GM12891 (cell line): ENCODE results near the gene KEL.

Experiments used
- DNase-seq: peaks from one replicate; pipeline ENCODE4 v3.0.0; 2011; ENCODE audit warnings: low spot score; ENCODE audit not compliant: insufficient read length
- FAIRE-seq: peaks from 2 replicates; lab custom pipeline; 2011; peaks lifted over from hg19 to GRCh38; lab: Jason Lieb, UNC
- PAX5 ChIP-seq: IDR thresholded peaks from 2 replicates; pipeline ENCODE4 v1.6.1; 2011; ENCODE audit warnings: low read length, moderate library complexity, mild to moderate bottlenecking; ENCODE audit not compliant: insufficient read depth, severe bottlenecking
- POLR2A ChIP-seq: IDR thresholded peaks from 2 replicates; pipeline ENCODE4 v1.6.1; 2011; ENCODE audit warnings: low read depth, low read length, control low read depth
- POLR2AphosphoS5 ChIP-seq: IDR thresholded peaks from 2 replicates; pipeline ENCODE4 v1.6.1; 2011; ENCODE audit warnings: low read depth, low read length, control low read depth
- POU2F2 ChIP-seq: IDR thresholded peaks from 2 replicates; pipeline ENCODE4 v1.6.1; 2011; ENCODE audit warnings: low read depth, mild to moderate bottlenecking, control low read depth, low read length, moderate library complexity
- SPI1 ChIP-seq: IDR thresholded peaks from 2 replicates; pipeline ENCODE4 v1.6.1; 2011; ENCODE audit warnings: low read depth, low read length, control low read depth
- TAF1 ChIP-seq: IDR thresholded peaks from 2 replicates; pipeline ENCODE4 v1.6.1; 2011; ENCODE audit warnings: low read depth, low read length, control low read depth

KEL gene

DNA sequence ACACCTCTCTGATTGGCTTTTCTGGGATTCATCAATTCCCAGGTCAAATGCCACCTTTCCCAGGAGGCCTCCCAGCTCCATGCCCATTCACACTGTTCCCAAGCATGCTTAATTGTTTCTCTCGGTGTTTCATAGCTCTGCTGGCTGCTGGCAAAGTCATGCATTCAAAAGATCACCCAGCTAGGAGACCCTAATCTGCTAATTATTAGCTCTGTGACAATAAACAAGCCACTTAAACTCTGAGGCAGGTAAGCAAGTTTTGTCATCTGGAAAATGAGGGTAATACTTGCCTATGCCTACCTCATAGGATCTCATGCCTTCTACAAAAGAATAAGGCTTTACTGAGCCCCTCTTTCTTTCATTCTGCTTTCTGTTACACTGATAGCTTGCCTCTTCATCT, 828 bp upstream of the KEL start:
- no peak for FAIRE-seq
- DNase-seq, result no peak

DNA sequence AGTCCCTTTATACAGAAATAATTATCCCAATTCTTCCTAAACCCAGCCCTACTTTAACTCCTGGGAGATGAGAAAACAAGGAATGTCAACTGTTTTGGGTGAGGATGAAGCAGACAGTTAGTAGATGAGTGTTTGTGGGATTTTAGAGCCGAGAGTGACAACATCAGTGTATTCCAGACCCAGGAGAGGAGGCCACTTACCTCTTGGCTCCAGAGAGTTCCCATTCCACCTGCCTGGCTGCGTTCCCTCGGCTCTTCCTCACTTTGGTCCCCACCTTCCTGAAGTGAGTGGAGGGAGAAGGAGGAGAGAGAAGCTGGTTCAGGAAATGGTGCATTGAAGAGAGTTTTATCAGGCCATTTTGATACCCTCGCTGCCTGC, 579 bp downstream of the KEL start:
- no peak for FAIRE-seq
- DNase-seq, result no peak
- TF ChIP-seq SPI1 (no peak), PAX5 (no peak), POLR2A (no peak), TAF1 (no peak), POLR2AphosphoS5 (no peak), POU2F2 (no peak)

More for the DNA sequence above, 828 bp upstream of the KEL start:
- TF ChIP-seq POLR2AphosphoS5, result no peak
- no peak for TF ChIP-seq POLR2A
- no peak for TF ChIP-seq POU2F2
- no peak for TF ChIP-seq TAF1
- no peak for TF ChIP-seq SPI1
- no peak for TF ChIP-seq PAX5

DNA sequence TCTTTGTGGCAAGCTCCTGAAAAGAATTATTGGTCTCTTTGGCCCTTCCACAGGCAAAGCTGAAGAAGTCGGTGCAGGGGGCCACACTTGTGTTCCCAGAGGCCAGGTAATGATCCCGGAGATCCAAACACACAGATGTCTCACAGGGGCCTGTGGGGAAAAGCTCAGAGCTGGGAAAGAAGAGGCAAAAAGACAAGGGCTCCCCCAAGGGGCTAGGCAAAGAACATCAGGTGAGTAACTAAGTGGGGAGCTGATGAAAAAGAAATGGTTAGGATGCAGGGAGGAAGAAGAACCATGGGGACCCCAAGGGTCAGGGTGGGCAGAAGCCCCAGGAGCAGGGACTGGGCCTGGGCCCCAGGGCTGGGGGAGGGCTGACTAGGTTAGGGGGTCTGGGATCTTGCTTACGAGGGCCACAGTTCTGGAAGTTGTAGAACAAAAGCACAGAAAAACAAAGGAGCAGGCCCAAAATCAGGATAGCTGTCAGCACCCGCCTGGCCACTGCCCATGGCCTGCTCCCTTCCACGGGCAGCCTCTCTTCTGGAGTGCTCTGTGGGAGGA, 1.1 kb downstream of the KEL start:
- DNase-seq, result no peak
- no peak for FAIRE-seq
- TF ChIP-seq POLR2AphosphoS5 (no peak), POLR2A (no peak), PAX5 (no peak), SPI1 (no peak), POU2F2 (no peak), TAF1 (no peak)

DNA sequence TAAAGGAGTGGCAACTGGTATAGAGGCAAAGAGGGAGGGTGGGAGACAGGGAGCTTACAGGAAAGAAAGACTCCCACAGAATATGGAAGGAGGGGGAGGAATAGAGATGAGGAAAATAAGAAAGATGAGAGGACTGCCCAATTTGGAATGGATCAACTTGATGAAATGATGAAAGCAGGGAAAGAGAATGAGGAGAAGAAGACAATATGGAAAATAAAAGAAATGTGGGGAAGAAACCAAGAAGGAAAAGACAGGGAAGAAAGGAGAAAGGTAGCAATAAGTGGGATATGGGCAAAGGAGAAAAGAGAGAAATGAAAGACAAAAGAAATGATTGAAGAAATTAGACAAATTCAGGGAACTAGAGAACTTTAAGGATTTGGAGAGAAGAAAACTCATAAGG, 3.0 kb downstream of the KEL start:
- DNase-seq (no peak), FAIRE-seq (no peak)
- TF ChIP-seq POLR2A, result no peak
- TF ChIP-seq SPI1, result no peak
- TF ChIP-seq TAF1, result no peak
- no peak for TF ChIP-seq POLR2AphosphoS5
- TF ChIP-seq PAX5, result no peak
- no peak for TF ChIP-seq POU2F2

DNA sequence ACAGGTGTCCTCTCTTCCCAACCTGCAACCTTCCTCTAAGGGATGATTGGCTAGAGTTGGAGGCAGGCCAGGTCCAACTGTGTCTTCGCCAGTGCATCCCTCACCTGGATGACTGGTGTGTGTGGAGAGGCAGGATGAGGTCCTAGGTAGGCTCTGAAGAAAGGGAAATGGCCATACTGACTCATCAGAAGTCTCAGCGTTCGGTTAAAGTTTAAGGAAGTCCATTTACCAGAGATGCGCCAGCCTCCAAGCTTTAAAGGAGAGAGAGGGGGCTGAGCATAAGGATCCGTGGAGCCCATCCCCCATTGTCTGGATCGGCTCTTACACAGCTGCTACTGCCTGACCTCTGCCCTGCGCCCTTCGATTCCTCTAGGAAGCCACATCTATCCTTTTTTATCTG, 4.4 kb downstream of the KEL start:
- TF ChIP-seq PAX5, result no peak
- no peak for TF ChIP-seq POLR2AphosphoS5
- no peak for TF ChIP-seq TAF1
- no peak for TF ChIP-seq POLR2A
- no peak for TF ChIP-seq POU2F2
- no peak for TF ChIP-seq SPI1
- DNase-seq (no peak), FAIRE-seq (no peak)

DNA sequence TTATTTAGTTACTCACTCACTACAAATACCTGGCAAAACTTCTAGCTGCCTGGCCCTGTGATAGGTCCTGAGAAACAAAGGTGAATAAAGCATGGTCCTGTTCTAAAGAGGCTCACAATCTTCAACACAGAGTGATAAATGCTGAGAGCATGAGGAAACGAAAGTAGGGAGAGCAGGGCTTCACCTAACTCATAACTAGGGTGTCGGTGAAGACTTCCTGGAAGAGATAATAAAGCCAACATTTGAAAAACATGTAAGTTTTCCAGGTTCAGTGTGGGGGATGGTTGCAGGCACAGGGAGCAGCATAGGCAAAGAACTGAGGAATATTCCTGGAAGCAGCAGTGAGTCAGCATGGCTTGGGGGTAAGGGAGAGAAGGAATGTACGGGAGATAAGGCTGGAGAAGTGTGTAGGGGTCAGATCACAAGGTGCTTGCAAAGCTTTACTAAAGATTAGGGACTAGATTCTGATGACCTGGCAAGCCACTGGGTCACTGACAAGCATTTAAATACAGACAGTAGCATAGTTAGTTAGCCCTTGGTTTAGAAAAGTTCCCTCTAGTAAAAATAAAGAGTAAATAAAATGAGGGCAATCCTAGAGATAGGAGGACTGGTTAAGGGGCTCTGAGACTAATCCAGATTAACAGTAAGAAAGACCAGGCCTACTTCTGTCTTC, 5.1 kb downstream of the KEL start:
- DNase-seq (no peak), FAIRE-seq (no peak)
- TF ChIP-seq TAF1 (no peak), POU2F2 (no peak), SPI1 (no peak), POLR2AphosphoS5 (no peak), PAX5 (no peak), POLR2A (no peak)

DNA sequence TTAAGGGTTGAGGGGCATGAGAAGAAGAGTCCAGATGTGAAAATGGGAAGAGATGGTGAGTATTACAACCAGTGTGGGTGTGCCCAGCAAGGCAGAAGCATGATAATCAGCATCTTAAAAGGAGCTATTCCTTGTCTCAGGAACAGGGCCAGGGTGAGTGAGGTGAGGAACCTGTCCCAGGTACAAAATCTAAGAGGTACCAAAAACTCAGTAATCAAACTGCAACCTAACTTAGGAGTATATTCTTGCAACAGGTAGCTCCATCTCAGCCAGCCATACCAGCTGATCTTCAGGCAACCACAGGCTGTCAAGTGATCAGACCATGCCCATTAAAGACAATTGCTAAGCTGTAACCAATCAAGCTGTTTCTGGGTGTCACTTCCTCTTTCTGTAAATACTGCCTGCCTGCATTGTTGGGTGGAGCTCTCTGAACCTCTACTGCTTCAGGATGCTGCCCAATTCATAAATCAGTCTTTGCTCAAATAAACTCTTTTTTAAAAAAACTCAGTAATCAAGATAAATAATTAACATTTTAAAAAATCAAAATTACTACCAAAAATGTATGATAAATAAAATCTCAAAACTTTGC, 7.4 kb downstream of the KEL start:
- no peak for TF ChIP-seq POLR2AphosphoS5
- no peak for TF ChIP-seq TAF1
- TF ChIP-seq PAX5, result no peak
- TF ChIP-seq POU2F2, result no peak
- peak; percentile 88 for TF ChIP-seq SPI1
- no peak for TF ChIP-seq POLR2A
- no peak for DNase-seq
- peak; percentile 71 for FAIRE-seq

DNA sequence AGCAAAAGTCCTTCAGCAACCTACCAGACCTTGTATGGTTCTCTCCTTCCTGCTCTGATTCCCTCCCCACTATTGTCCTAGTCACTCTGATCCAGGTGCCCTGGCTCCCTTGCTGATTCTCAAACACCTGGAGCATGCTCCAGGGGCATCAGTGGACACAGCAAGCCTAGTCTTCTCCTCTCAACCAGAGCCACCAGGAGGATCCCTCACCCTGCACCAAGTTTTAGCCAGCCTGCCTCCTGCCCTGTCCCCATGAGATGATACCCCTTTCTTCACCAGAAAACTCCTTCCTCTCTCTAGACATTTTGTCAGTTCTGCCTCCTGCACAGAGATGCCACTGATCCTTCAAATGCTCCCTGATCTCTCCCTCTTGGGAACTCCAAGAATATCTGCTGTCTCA, 11.9 kb downstream of the KEL start:
- FAIRE-seq (no peak), DNase-seq (no peak)
- no peak for TF ChIP-seq TAF1
- no peak for TF ChIP-seq PAX5
- TF ChIP-seq POLR2AphosphoS5, result no peak
- no peak for TF ChIP-seq POU2F2
- TF ChIP-seq POLR2A, result no peak
- no peak for TF ChIP-seq SPI1

DNA sequence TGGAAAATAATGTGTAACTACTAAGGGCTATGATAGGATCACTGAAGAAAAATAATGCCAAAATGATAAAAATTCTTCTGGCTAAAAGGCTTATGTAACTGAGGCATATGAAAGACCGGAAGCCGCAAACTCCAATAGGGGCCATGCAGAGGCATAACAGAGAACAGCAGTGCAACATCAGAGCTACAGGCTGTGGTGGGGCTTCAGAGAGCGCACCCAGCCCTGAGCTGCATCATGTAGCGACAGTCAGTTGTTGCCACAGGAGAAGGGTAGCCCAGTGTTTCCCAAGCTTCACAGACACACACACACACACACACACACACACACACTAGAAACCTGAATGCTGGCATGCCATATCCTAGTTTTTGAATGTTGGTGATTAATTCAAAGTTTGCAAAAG, 13.6 kb downstream of the KEL start:
- no peak for TF ChIP-seq TAF1
- no peak for TF ChIP-seq POLR2AphosphoS5
- TF ChIP-seq POLR2A, result no peak
- no peak for TF ChIP-seq SPI1
- TF ChIP-seq PAX5, result no peak
- FAIRE-seq, result no peak
- no peak for DNase-seq

DNA sequence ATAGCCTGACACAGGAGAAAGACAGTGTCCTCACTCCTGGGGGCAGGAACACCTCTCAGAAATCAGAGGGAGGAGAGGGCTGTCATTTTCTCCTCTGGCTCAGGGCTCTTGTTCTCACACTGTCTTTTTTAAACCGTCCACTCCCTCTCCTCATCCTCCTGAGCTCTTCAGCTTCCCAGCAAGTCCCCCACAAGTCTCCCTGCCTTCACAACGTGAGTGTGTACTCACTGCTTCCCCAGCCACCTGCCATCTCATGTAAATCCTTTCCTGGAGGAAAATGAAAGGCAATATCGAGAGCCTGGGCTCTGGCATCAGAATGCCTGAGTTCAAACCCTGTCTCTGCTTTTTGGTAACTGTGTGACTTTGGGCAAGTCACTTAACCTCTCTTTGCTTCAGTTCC, 17.2 kb downstream of the KEL start:
- TF ChIP-seq POLR2AphosphoS5 (no peak), POU2F2 (no peak), POLR2A (no peak), TAF1 (no peak), SPI1 (no peak), PAX5 (no peak)
- DNase-seq, result no peak
- FAIRE-seq, result no peak
